ENCODE results near the gene PSKH1.

DNA sequence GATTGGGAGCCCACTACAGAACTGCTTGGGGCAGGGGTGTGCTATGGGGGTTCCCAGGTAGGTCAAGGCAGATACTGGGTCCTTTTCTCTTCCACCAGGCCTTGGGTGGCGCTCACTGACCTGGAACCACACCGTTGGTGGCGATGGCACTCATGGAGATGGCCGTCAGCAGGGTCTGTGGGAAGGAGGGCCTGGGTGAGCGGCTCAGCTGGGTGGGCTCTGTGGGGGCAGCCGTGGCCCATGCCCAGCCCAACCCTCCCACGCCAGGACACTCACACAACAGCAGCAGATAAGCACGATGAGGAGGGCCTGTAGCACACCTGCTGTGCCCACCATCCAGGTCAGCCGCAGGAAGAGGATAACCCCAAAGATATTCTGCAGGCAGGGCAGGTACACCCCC, 64.6 kb downstream of the PSKH1 start:
- TF ChIP-seq, protein P1, sequence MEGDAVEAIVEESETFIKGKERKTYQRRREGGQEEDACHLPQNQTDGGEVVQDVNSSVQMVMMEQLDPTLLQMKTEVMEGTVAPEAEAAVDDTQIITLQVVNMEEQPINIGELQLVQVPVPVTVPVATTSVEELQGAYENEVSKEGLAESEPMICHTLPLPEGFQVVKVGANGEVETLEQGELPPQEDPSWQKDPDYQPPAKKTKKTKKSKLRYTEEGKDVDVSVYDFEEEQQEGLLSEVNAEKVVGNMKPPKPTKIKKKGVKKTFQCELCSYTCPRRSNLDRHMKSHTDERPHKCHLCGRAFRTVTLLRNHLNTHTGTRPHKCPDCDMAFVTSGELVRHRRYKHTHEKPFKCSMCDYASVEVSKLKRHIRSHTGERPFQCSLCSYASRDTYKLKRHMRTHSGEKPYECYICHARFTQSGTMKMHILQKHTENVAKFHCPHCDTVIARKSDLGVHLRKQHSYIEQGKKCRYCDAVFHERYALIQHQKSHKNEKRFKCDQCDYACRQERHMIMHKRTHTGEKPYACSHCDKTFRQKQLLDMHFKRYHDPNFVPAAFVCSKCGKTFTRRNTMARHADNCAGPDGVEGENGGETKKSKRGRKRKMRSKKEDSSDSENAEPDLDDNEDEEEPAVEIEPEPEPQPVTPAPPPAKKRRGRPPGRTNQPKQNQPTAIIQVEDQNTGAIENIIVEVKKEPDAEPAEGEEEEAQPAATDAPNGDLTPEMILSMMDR (IDR thresholded peaks at IDR 0.05 in 8 of 11, conservative IDR thresholded peaks at IDR 0.05 in 3 of 11) = no peak
- TF ChIP-seq POLR2A (IDR thresholded peaks at IDR 0.05) = no peak
- TF ChIP-seq POLR2AphosphoS5 (IDR thresholded peaks at IDR 0.05) = no peak
